ENCODE data around the gene ADAM10. TPM values are rescaled to one million over a fixed set of nuclear protein-coding genes. Genes with fewer than 3 reads are reported as not detected.

Gene ADAM10
- total RNA-seq, 1 experiment from 2014 or later = 239 TPM

DNA sequence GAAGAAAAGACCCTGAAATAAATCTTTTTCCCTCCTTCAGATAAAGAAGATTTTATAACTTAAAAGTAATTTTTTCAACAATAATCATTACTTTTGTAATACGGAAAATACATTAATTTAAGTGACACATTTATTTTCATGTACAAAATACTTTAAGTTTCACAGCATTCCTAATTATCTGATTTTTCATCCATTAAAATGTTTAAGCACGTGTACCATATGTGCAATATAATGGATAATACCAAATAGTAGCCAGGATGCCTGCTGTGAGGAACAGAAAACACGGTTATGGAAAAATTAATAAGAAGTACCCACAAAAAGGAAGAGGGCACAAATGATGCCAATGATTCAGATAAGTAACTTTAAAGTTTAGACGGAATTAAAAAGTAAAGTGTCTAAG, 33.5 kb downstream of the ADAM10 start:
- Histone ChIP-seq H3K4me2 (no peak overlapping the region), H3K27ac (no peak overlapping the region), H2AFZ (no peak overlapping the region), H3K4me1 (replicated peaks; ENCODE audit: insufficient read depth) (no peaks in the 10 kb centered on the region), H3K9me2 (ENCODE audit: insufficient read depth) (no peaks in the 10 kb centered on the region), H3K27me3 (ENCODE audit: insufficient read depth, low read depth) (no peaks in the 10 kb centered on the region), H3K9me3 (ENCODE audit: insufficient read depth, low read depth) (no peaks in the 10 kb centered on the region), H3K79me2 (ENCODE audit: low read depth) (peaks cover 48% of the 10 kb centered on the region), H3K36me3 (ENCODE audit: low read depth) (no peaks in the 10 kb centered on the region), H3F3A (ENCODE audit: insufficient read depth, low read depth) (peaks cover 5% of the 10 kb centered on the region; the same call in 1 of the 2 replicates), H4K20me1 (ENCODE audit: insufficient read depth) (no peaks in the 10 kb centered on the region), H3K4me3 (no peak overlapping the region)
- BruUV-seq (replicated peaks) = no TSS peak
- intact Hi-C loops (cut with micrococcal nuclease; ENCODE audit: unreplicated experiment) = no loop called here
- CTCF ChIA-PET = no interaction called here
- TF ChIP-seq CTCF (conservative IDR thresholded peaks at IDR 0.05) = no peak
- no peak for TF ChIP-seq EZH2 (IDR thresholded peaks at IDR 0.05; ENCODE audit: low read depth)
- no peak for DNase-seq
- POLR2A ChIA-PET (ENCODE audit: unreplicated experiment) = interaction anchor here (0.5 to 0.6 kb wide), 2 partner anchors 115 to 247 kb away, joined by 3 to 5 read pairs; no protein-coding TSS in a partner anchor

GRCh38 chr15:58715266-58715917, 34.1 kb downstream of the ADAM10 start:
- H4K20me1 ChIP-seq (ENCODE audit: insufficient read depth) = no peaks in the 10 kb centered on the region
- H3K9me3 ChIP-seq (ENCODE audit: insufficient read depth, low read depth) = no peaks in the 10 kb centered on the region
- ChIA-PET CTCF (no interaction called here), POLR2A (ENCODE audit: unreplicated experiment) (interaction anchor here (0.5 to 0.6 kb wide), 2 partner anchors 116 to 246 kb away, joined by 3 to 5 read pairs; no protein-coding TSS in a partner anchor)
- H3K27me3 ChIP-seq (ENCODE audit: insufficient read depth, low read depth) = no peaks in the 10 kb centered on the region
- no peak for DNase-seq
- H3K4me1 ChIP-seq (replicated peaks; ENCODE audit: insufficient read depth) = no peaks in the 10 kb centered on the region
- no peaks in the 10 kb centered on the region for H3K9me2 ChIP-seq (ENCODE audit: insufficient read depth)
- peaks cover 5% of the 10 kb centered on the region; the same call in 1 of the 2 replicates for H3F3A ChIP-seq (ENCODE audit: insufficient read depth, low read depth)
- no peak for TF ChIP-seq EZH2 (IDR thresholded peaks at IDR 0.05; ENCODE audit: low read depth)
- no peak for TF ChIP-seq CTCF (conservative IDR thresholded peaks at IDR 0.05)
- H3K79me2 ChIP-seq (ENCODE audit: low read depth) = peaks cover 48% of the 10 kb centered on the region
- H2AFZ ChIP-seq = no peak overlapping the region
- no peak overlapping the region for H3K4me2 ChIP-seq
- no peak overlapping the region for H3K27ac ChIP-seq
- intact Hi-C loops (cut with micrococcal nuclease; ENCODE audit: unreplicated experiment) = no loop called here
- 0 out of 2 replicates have a peak, but pooled peaks cover 2% of the 10 kb centered on the region for H3K36me3 ChIP-seq (ENCODE audit: low read depth)
- H3K4me3 ChIP-seq = no peak overlapping the region
- BruUV-seq (replicated peaks) = no TSS peak

GRCh38 chr15:58710701-58711100, 38.8 kb downstream of the ADAM10 start:
- ChIA-PET POLR2A (ENCODE audit: unreplicated experiment) (no interaction called here), CTCF (interaction anchor here (0.5 kb wide), 1 partner anchor 41 kb away, joined by 3 read pairs; no protein-coding TSS in a partner anchor)
- Histone ChIP-seq H3K79me2 (ENCODE audit: low read depth) (peaks cover 58% of the 10 kb centered on the region), H4K20me1 (ENCODE audit: insufficient read depth) (no peaks in the 10 kb centered on the region), H3K4me3 (no peak overlapping the region), H3K4me2 (no peak overlapping the region), H3K27ac (peak overlapping the region; percentile 18; the same call in 1 of the 2 replicates), H3F3A (ENCODE audit: insufficient read depth, low read depth) (peaks cover 5% of the 10 kb centered on the region; the same call in 1 of the 2 replicates), H3K4me1 (replicated peaks; ENCODE audit: insufficient read depth) (no peaks in the 10 kb centered on the region), H3K9me2 (ENCODE audit: insufficient read depth) (no peaks in the 10 kb centered on the region), H3K36me3 (ENCODE audit: low read depth) (0 out of 2 replicates have a peak, but pooled peaks cover 4% of the 10 kb centered on the region), H3K9me3 (ENCODE audit: insufficient read depth, low read depth) (no peaks in the 10 kb centered on the region), H2AFZ (no peak overlapping the region), H3K27me3 (ENCODE audit: insufficient read depth, low read depth) (no peaks in the 10 kb centered on the region)
- TF ChIP-seq CTCF (conservative IDR thresholded peaks at IDR 0.05) (no peak), EZH2 (IDR thresholded peaks at IDR 0.05; ENCODE audit: low read depth) (no peak)
- intact Hi-C loops (cut with micrococcal nuclease; ENCODE audit: unreplicated experiment) = no loop called here
- no TSS peak for BruUV-seq (replicated peaks)
- no peak for DNase-seq

Data from PC-9 (cell line).